NB4 (cell line): ENCODE data around the gene CCDC9B.

Experiments used
- CTCF ChIP-seq: IDR thresholded peaks from one replicate; pipeline ENCODE4 v1.5.1; 2012; ENCODE audit warnings: low read depth, low read length
- MYC ChIP-seq: IDR thresholded peaks from 2 replicates; pipeline ENCODE4 v1.6.1; 2011; ENCODE audit warnings: low read depth, low read length
- POLR2A ChIP-seq: IDR thresholded peaks from 2 replicates; pipeline ENCODE4 v1.6.1; 2011; ENCODE audit warnings: mild to moderate bottlenecking; ENCODE audit not compliant: insufficient read length; ENCODE audit errors: extremely low read depth
- TF ChIP-seq, protein P1 (sequence below): IDR thresholded peaks from 2 replicates; pipeline ENCODE4 v1.6.1; 2011; ENCODE audit warnings: low read depth, low read length

DNA sequence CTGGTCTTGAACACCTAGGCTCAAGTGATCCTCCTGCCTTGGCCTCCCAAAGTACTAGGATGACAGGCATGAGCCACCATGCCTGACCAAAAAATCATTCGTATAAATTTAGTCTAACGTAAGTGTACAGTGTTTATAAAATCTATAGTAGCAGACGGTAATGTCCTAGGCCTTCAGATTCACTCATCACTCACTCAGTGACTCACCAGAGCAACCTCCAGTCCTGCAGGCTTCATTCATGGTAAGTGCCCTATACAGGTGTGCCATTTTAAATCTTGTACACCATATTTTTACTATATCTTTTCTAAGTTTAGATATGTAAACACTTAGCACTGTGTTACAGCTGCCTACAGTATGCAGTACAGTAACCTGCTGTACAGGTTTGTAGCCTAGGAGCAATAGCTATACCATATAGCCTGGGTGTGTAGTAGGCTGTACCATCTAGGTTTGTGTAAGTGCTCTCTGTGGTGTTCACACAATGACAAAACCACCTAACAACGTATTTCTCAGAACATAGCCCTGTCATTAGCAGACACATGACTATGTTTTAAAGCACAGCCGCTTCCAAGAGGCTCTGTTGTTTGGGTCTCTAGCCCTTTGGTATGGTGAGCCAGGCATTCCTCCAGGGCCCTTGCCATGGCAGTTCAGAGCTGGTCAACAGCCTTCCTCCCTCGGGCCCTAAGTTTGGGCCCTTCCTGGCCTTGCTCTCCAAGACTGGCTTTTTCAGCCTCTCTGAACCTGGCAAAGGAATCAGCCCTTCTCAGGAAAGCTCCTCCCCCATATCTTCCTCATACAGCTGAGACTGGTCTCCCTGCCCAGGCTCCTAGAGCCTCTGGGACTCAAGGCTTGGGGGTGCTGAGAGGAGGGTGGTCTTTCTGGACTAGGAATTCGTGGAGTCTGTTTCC is 1.9 kb upstream of the CCDC9B start:
- TF ChIP-seq CTCF (no peak), POLR2A (no peak), MYC (no peak)
- TF ChIP-seq, protein P1, sequence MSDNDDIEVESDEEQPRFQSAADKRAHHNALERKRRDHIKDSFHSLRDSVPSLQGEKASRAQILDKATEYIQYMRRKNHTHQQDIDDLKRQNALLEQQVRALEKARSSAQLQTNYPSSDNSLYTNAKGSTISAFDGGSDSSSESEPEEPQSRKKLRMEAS: no peak
